ENCODE data around the gene RAD51D.
"Not testable (repeated sequence)": the region's sequence is repeated elsewhere in the genome, so short reads cannot be mapped to it uniquely, and the experiment has no call there.

Gene RAD51D

DNA sequence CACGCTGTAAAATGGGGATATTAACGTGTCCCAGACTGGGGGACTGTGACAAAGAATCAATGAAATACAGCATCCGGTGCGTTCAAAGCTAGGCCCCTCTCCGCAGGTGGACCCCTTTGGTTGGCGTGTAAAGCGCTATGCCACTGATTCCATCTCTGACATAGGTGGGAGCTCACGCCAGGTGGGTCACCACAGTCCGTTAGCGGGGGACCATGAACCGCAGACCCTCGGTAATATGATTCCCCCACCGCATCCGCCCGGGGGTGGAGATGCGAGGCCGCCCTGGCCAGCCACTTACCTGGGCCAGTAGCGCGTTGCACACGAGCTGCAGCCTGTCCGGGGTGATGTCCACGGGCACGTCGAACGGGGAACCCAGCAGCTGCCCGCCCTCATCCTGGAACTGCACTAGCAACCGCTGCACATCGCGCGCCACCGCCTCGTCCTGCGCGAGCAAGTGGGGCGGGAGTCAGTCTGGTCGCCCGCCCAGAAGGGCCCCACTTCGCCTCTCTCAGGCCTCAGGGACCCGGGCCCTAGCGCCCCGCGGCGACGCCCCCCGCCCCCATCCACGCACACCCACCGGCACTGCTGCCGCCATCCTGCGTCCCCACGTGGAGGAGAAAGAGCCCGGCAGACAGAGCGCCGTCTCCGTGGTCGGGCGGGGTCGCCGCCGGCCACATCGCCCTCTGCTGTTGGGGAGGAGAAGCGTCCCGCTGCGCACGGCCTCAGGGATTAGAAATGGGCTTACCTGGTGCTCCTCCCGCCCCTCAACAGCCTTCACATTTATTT lies 22.2 kb upstream of the RAD51D start, which contains the start of gene NLE1:
TSS of gene NLE1 (minus strand) at position 623 of the 786 bp plus-strand sequence. CDS start at position 595, 28 bp downstream.
- peak; percentile 83 for DNase-seq (ENCODE audit: low read depth)

- no peak for DNase-seq (ENCODE audit: low read depth)
Measured at GRCh38 chr17:35138218-35138617, 18.6 kb upstream of the RAD51D start.

- no peak for DNase-seq (ENCODE audit: low read depth)
Measured at GRCh38 chr17:35135322-35135721, 15.7 kb upstream of the RAD51D start.

- no peak for DNase-seq (ENCODE audit: low read depth)
Measured at GRCh38 chr17:35132816-35133550, 13.3 kb upstream of the RAD51D start.

- no peak for DNase-seq (ENCODE audit: low read depth)
Measured at GRCh38 chr17:35132099-35132498, 12.4 kb upstream of the RAD51D start.

DNA sequence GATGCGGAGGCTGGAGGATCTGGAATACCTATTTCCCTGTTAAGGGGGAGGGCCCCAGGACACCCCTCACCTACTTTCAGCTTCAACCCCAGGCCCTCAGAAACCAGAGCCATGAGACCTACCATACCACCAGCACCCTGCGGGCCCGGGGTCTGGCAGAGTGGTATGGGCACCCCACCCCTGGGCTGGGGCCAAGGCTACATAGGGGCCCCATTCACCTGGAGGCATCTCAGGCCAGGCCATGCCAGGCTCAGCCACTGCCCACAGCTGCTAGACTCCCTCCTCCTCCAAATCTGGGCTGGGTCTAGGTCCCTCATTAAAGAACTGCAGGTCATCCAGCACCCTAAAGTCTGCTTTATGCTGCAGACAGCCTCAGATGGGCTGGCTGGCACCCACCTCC lies 10.7 kb upstream of the RAD51D start:
- DNase-seq (ENCODE audit: low read depth), result no peak

GRCh38 chr17:35129973-35130351 lies 10.3 kb upstream of the RAD51D start:
- DNase-seq (ENCODE audit: low read depth), result no peak

DNA sequence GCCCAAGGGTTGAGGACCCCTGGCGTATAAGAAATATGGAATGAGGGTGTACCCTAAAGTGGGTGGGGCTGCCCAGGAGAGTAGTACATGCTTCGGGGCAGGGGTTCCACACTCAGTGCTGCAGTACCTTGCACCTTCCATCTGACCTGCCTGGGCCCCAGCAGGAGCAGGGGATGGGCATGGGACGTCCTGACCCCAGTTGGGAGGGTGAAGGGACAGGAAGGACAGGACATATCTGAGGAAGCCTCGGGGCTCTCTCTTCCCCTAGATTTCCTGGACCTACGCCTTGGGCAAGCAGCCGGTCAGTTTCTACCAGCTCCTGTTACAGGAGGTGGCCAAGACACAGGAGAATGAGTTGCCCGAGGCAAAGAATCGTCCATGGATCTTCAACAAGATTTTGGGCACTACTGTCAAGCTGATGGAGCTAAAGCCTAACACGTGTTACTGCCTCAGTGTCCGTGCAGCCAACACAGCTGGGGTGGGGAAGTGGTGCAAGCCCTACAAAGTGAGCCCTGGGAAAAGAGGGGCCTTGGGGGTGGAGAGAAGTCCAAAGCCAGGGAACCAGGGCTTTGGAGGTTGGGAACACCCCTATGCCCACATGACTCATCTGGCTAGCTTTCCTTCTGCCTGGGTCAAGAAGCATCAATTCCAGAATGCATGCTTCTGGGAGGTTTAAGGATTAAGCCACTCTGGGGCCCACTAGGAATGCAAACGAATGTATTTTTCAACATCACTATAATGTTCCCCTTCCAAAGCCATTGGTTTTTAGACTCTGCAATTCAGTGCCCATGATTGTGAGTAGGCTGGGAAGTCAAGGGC lies 9.7 kb upstream of the RAD51D start:
- no peak for DNase-seq (ENCODE audit: low read depth)

- DNase-seq (ENCODE audit: low read depth), result no peak
Measured at GRCh38 chr17:35127751-35128514, 8.3 kb upstream of the RAD51D start.

GRCh38 chr17:35121315-35121714 lies 1.7 kb upstream of the RAD51D start, which contains the start of gene FNDC8:
Gene FNDC8 (plus strand): TSS chr17:35121615. CDS start chr17:35121694, 79 bp downstream.
- DNase-seq (ENCODE audit: low read depth), result no peak

DNA sequence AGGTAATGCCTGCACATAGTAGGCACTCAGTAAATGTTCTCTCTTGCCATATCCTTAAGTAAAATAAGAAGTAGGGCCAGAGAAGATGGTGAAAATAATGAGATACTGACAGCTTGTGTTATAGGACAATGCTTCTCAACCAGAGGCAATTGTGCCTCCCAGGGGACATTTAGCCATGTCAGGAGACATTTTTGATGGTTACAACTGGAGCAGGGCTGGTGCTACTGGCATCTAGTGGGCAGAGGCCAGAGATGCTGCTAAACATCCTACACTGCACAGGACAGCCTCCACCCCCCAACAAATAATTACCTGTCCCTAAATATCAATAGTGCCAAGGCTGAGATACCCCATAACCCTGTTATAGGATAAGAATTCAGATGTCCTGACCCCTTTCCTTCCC lies 1.7 kb downstream of the RAD51D start:
- DNase-seq (ENCODE audit: low read depth), result no peak

GRCh38 chr17:35116845-35117244 lies 2.8 kb downstream of the RAD51D start:
- no peak for DNase-seq (ENCODE audit: low read depth)

DNA sequence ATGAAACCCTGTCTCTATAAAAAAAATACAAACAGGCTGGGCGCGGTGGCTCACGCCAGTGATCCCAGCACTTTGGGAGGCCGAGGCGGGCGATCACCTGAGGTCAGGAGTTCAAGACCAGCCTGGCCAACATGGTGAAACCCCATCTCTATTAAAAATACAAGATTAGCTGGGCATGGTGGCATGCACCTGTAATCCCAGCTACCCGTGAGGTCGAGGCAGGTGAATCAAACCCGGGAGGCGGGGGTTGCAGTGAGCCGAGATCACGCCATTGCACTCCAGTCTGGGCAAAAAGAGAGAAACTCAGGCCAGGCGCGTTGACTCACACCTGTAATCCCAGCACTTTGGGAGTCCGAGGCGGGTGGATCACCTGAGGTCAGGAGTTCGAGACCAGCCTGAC lies 8.9 kb downstream of the RAD51D start:
- not testable (repeated sequence) for DNase-seq (ENCODE audit: low read depth)

- DNase-seq (ENCODE audit: low read depth), result no peak
Measured at GRCh38 chr17:35104844-35105450, 14.7 kb downstream of the RAD51D start.

DNA sequence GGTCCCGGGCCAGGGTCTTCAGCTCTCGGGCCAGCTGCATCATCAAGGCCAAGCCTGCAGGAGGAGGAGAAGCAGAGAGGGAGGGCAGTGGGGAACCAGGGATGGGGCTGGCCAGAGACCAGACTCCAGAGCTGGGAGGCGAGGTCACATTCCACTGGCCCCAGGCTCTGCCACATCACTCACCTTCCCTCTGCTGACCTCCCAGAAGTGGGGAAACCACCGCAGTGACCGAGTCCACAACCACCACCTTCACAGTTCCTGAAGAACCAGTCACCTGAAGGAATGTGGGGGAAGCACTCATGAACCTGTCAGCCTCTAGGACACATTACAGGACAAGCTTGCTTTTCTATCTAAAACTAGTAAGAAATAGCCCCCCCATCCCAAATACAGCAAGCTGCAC lies 16.4 kb downstream of the RAD51D start:
- DNase-seq (ENCODE audit: low read depth), result no peak

GRCh38 chr17:35101725-35102124 lies 17.9 kb downstream of the RAD51D start:
- DNase-seq (ENCODE audit: low read depth), result no peak

- no peak for DNase-seq (ENCODE audit: low read depth)
Measured at GRCh38 chr17:35101036-35101435, 18.6 kb downstream of the RAD51D start.

DNA sequence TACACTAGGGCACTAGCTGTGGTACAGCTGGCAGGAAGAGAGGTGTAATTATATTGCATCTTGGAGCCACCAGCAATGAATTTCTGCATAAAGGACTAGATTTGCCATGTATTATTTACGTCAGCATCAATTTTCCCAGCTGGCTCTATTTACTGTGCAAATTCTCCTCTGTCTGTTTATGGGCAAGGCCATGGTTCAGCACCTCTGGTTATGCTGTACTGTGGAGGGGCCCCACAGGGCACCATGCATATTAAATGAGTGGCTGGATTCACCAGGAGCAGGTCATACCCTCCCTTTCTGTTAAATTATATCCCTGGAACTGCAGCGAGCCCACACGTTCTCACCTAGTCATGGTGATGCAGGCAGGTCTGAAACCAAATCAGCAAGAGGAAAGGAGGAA lies 19.8 kb downstream of the RAD51D start:
- DNase-seq (ENCODE audit: low read depth), result no peak

- no peak for DNase-seq (ENCODE audit: low read depth)
Measured at GRCh38 chr17:35097776-35098175, 21.9 kb downstream of the RAD51D start.

- DNase-seq (ENCODE audit: low read depth), result no peak
Measured at GRCh38 chr17:35095741-35096140, 23.9 kb downstream of the RAD51D start.

GRCh38 chr17:35094902-35095301 lies 24.8 kb downstream of the RAD51D start:
- no peak for DNase-seq (ENCODE audit: low read depth)

Data from activated T-helper 9 cell treated with anti-CD3 and anti-CD28 coated beads, Interleukin-2, amount 50 U/mL, for 16 hours (primary cell).